HTR-8/SVneo (cell line): ENCODE data around the gene SNRNP70.
"Not testable (repeated sequence)": the region's sequence is repeated elsewhere in the genome, so short reads cannot be mapped to it uniquely, and the experiment has no call there.

Experiments used
- DNase-seq: peaks from one replicate; pipeline ENCODE4 v3.0.0; 2011; ENCODE audit warnings: low spot score, mixed read lengths; ENCODE audit not compliant: insufficient read length
- FAIRE-seq: peaks from 2 replicates; lab custom pipeline; 2011; peaks lifted over from hg19 to GRCh38; lab: Jason Lieb, UNC

Gene SNRNP70

DNA sequence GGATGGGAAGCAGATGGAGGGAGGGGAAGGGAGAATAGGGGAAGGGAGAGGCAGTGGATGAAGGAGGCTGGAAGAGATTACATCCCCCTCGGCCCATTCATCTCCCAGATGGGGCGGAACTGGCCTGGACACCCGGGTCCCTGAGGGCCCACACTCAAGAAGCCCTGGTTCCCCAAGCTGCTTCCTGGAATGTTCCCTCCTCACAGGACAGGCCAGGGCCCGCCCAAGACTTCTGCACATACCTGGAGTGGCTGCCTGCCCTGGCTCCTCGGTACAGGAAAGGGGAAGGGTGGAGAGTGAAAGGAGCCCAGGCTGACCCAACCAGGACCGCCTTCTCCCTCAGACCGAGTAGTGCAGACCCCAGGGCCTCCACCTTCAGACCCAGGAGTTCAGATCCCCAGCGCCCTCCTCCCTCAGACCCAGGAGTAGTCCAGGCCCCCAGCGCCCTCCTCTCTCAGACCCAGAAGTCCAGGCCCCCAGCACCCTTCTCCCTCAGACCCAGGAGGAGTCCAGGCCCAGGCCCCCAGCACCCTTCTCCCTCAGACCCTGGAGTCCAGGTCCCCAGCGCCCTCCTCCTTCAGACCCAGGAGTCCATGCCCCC is 21.1 kb upstream of the SNRNP70 start:
- no peak for DNase-seq
- no peak for FAIRE-seq

GRCh38 chr19:49064768-49065611 is 20.3 kb upstream of the SNRNP70 start, which contains the start of gene NTF4:
Gene NTF4, minus strand, starts transcription at chr19:49064818. Its CDS starts 2,821 bp downstream, at chr19:49061997.
- DNase-seq, result peak; percentile 70
- FAIRE-seq, result peak; percentile 38

DNA sequence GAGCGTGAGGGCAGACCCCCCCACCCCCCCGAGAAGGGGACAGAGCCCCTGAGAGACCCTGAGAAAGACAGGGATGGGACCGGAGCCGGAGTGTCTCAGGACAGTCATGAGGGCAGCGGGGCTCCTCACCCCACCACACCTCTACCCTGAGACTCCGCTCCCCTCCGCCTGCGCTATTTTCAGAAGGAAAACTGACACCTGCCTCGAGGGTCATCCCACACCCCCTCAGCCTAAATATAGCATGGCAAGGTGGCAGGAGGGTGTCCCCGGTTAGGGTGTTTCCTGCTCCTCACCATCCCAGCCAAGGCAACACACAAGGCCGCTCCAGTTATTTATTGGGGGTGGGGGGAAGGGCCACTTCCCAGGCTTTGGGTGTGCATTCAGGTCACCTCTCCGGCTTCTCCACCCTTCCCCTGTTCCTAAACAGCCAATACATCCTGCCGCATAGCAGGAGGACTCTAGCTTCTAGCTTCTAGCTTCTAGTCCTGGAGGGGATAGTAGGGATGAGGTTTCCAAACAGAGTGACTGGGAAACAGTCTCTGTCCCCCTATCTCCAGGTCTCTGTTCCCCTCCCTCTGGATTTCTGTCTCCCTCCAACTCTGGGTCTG is 19.2 kb upstream of the SNRNP70 start:
- no peak for DNase-seq

DNA sequence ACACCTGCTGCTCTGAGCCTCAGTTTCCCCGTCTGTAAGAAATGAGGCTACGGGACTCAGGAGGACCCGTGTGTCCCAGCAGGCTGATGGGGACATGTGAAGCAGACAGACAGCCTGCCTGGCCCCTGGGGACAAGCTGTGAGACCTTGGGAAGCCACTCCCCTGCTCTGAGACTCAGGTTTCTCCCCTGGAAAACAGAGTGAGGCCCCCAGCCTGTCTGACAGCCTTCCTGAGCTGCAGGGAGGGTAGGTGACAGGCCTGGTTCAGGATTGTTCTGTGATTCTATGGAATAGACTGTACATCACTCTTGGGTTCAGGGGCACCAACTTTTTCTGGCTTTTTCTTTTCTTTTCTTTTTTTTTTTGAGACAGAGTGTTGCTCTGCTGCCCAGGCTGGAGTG is 17.7 kb upstream of the SNRNP70 start:
- DNase-seq (no peak), FAIRE-seq (no peak)

More for the DNA sequence above, 19.2 kb upstream of the SNRNP70 start:
- no peak for FAIRE-seq

GRCh38 chr19:49069026-49069425 is 16.2 kb upstream of the SNRNP70 start:
- peak; percentile 58 for FAIRE-seq
- no peak for DNase-seq

DNA sequence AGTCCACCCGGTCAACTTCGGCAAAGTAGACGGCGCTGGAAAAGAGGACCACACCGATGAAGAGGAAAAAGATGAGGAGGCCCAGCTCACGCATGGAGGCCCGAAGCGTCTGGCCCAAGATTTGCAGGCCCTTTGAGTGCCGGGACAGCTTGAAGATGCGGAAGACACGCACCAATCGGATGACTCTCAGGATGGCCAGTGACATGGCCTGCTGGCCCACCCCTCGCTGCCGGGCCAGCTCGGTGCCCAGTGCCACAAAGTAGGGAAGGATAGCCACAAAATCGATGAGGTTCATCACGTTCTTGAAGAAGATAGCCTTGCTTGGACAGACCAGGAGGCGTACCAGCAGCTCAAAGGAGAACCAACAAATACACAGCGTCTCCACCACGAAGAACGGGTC is 14.8 kb upstream of the SNRNP70 start:
- no peak for DNase-seq
- FAIRE-seq, result no peak

GRCh38 chr19:49071860-49072547 is 13.2 kb upstream of the SNRNP70 start:
- FAIRE-seq (no peak), DNase-seq (no peak)

DNA sequence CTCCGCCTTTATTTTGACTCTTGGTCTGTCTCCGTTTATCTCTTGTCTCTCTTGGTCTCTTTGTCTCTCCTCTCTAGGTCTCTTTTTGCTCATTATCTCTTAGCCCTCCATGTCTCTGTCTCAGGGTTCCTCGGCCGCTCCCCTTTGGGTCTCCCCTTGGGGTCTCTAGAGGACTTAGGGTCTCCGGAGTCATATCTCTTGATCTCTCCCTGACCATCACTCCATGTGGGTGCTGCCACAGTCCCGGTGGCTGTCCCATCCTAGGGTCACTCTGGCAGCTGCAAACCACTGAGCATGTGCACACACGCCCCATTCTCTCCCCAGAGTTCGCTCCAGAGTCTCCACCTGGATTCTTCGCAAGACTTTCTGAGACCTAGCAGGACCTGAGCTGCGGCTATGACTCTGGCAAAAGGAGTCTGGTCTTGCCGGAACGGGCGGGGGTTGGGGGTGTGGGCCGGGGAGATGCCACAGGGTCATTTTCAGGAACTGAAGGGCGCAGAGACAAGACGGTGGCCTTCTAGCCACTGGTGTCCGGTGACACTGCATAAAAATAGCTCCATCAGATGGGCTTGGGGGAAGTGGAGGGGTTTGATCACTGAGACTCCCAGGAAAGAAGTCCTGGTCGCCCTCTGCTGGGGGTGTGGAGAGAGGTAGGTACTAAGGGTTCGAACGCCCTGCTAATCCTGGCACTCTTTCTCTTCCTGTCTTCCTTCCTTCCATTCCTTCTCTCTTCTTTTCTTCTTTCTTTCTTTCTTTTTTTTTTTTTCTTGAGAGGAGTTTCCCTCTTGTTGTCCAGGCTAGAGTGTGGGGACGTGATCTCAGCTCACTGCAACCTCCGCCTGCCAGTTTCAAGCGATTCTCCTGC is 11.5 kb upstream of the SNRNP70 start:
- FAIRE-seq, result no peak
- DNase-seq, result no peak

DNA sequence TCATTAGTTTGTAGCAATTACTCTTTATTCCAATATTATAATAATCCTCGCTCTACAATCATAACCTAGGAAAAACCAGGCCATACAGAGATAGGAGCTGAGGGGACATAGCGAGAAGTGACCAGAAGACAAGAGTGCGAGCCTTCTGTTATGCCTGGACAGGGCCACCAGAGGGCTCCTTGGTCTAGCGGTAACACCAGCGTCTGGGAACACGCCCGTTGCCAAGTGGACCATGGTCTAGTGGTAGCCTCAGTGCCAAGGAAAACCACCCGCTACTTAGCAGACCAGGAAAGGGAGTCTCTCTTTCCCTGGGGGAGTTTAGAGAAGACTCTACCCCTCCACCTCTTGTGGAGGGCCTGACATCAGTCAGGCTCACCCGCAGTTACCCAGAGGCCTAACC is 10.4 kb upstream of the SNRNP70 start:
- FAIRE-seq, DNase-seq: not testable (repeated sequence)

- DNase-seq, result no peak
- no peak for FAIRE-seq
Observed at GRCh38 chr19:49080392-49080791, 4.9 kb upstream of the SNRNP70 start.

GRCh38 chr19:49081273-49081672 is 4.0 kb upstream of the SNRNP70 start:
- no peak for FAIRE-seq
- no peak for DNase-seq

GRCh38 chr19:49084206-49085019 is 838 bp upstream of the SNRNP70 start:
- FAIRE-seq (no peak), DNase-seq (no peak)

DNA sequence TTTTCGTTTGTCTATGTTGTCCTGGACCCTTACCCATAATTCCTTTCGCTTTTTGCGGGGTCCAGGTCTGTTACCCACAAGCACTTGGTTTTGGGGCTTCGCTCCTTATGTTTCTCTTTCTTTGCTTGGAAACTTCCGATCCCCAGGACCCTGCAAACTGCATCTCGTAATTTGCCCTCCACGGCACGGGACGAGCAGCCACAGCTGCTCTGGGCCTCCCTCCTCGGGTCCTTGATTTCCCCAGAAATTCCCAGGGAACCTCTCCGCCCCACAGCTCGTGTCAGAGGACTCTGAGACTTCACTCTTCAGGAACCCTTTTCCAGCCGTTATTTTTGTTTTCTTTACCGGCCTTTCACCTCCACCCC is 599 bp downstream of the SNRNP70 start:
- no peak for DNase-seq
- no peak for FAIRE-seq

GRCh38 chr19:49086296-49086695 is 1.0 kb downstream of the SNRNP70 start:
- FAIRE-seq, result no peak

GRCh38 chr19:49091391-49092038 is 6.3 kb downstream of the SNRNP70 start:
- no peak for DNase-seq
- FAIRE-seq, result no peak

More at GRCh38 chr19:49086296-49086695, 1.0 kb downstream of the SNRNP70 start:
- no peak for DNase-seq

DNA sequence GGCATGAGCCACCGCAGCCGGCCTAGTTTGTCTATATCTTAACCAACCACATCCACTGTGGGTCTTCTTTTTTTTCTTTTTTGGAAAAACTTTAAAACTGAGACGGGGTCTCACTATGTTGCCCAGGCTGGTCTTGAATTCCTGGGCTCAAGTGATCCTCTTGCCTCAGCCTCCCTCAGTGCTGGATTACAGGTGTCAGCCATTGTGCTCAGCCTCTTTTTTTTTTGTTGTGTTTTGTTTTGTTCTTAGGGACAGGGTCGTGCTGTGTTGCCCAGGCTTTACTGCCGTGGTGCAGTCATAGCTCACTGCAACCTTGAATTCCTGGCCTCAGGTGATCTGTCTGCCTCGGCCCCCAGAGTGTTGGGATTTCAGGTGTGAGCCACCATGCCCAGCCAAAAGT is 7.4 kb downstream of the SNRNP70 start:
- FAIRE-seq, result no peak
- DNase-seq, result no peak

GRCh38 chr19:49094505-49095482 is 9.5 kb downstream of the SNRNP70 start:
- DNase-seq, result no peak
- FAIRE-seq, result no peak
